Liver (tissue), 3 donors: ENCODE results near the gene SCRN1.

Experiments
- RAD21 ChIP-seq, 2 donors: IDR thresholded peaks; 2 replicates each; pipeline ENCODE4 v1.6.1; 2016; ENCODE audit warnings: antibody characterized with exemption in 2 of 2, mild to moderate bottlenecking in 2 of 2
- SP1 ChIP-seq: IDR thresholded peaks from 2 replicates; pipeline ENCODE4 v1.6.1; 2018; ENCODE audit warnings: antibody characterized with exemption, mild to moderate bottlenecking
- YY1 ChIP-seq: IDR thresholded peaks from 2 replicates; pipeline ENCODE4 v1.6.1; 2016; ENCODE audit warnings: antibody characterized with exemption, mild to moderate bottlenecking
- TF ChIP-seq, protein P1 (sequence below): fragments of 150-350 bp; IDR thresholded peaks from 2 replicates; pipeline ENCODE4 v1.5.1; 2017; ENCODE audit warnings: improper control_type of control experiment, low read depth, low read length; ENCODE audit not compliant: missing input control
- TF ChIP-seq, protein P2 (sequence below): IDR thresholded peaks from 2 replicates; pipeline ENCODE4 v1.6.1; 2016; ENCODE audit warnings: antibody characterized with exemption
- donor health status: healthy.
- donor health status: healthy.

DNA sequence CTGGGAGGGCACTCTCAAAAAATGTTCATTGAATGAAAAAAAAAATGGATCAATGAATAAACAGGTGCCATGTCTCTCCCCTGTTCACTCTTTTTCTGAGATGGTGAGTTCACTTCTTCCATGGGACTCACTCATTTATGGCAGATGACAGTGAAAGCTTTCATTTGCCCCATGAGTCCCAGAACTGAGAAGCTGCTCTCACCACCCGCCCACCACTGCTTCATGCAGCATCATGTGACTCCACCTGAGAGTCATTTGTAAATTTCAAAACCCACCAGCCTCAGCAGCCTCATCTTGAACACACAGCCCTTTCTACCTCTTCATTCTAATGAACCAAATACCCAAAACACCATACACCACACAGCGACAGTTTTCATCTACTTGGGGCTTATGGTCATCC, 64.9 kb downstream of the SCRN1 start:
- TF ChIP-seq, protein P1, sequence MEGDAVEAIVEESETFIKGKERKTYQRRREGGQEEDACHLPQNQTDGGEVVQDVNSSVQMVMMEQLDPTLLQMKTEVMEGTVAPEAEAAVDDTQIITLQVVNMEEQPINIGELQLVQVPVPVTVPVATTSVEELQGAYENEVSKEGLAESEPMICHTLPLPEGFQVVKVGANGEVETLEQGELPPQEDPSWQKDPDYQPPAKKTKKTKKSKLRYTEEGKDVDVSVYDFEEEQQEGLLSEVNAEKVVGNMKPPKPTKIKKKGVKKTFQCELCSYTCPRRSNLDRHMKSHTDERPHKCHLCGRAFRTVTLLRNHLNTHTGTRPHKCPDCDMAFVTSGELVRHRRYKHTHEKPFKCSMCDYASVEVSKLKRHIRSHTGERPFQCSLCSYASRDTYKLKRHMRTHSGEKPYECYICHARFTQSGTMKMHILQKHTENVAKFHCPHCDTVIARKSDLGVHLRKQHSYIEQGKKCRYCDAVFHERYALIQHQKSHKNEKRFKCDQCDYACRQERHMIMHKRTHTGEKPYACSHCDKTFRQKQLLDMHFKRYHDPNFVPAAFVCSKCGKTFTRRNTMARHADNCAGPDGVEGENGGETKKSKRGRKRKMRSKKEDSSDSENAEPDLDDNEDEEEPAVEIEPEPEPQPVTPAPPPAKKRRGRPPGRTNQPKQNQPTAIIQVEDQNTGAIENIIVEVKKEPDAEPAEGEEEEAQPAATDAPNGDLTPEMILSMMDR = no peak
- no peak for TF ChIP-seq SP1
- TF ChIP-seq, protein P2, sequence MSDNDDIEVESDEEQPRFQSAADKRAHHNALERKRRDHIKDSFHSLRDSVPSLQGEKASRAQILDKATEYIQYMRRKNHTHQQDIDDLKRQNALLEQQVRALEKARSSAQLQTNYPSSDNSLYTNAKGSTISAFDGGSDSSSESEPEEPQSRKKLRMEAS = no peak
- no peak for TF ChIP-seq RAD21 (IDR thresholded peaks at IDR 0.05)
- TF ChIP-seq YY1 = no peak
